HG03103 (cell line): ENCODE data around the gene TMEM130.

ENCODE experiments used
- ATAC-seq: cut with Tn5 transposase; IDR thresholded peaks from one replicate; pipeline ENCODE4 v1.9.1; 2021; ENCODE audit warnings: low read depth; ENCODE audit not compliant: unreplicated experiment

TMEM130 gene, protein sequence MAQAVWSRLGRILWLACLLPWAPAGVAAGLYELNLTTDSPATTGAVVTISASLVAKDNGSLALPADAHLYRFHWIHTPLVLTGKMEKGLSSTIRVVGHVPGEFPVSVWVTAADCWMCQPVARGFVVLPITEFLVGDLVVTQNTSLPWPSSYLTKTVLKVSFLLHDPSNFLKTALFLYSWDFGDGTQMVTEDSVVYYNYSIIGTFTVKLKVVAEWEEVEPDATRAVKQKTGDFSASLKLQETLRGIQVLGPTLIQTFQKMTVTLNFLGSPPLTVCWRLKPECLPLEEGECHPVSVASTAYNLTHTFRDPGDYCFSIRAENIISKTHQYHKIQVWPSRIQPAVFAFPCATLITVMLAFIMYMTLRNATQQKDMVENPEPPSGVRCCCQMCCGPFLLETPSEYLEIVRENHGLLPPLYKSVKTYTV

DNA sequence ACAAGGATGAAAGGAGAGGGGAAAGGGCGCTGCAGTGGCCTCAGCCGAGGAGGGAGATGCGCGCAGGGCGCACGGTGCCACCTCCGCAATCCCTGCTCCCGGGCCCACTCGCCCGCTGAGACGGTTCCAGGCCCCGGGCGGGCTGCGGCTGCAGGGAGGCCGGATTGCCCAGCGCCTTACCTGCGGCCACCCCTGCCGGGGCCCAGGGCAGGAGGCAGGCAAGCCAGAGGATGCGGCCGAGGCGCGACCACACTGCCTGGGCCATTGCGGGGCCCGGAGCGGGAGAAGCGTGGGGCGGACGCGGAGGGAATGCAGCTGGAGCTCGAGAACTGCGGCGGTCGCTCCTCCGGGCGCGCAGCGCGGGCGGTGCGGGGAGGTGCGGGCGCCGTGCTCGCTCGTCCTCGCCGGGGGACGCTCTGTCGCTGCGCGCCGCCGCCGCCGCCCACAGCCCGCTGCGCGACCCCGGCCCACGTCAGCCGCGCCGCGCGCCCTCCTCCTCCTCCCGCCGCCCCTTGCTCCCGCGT is at the start of gene TMEM130:
Gene TMEM130, minus strand, starts transcription at position 418 of the 524 bp plus-strand sequence. Its CDS starts 153 bp downstream, at position 265.
- ATAC-seq, result peak; percentile 15

DNA sequence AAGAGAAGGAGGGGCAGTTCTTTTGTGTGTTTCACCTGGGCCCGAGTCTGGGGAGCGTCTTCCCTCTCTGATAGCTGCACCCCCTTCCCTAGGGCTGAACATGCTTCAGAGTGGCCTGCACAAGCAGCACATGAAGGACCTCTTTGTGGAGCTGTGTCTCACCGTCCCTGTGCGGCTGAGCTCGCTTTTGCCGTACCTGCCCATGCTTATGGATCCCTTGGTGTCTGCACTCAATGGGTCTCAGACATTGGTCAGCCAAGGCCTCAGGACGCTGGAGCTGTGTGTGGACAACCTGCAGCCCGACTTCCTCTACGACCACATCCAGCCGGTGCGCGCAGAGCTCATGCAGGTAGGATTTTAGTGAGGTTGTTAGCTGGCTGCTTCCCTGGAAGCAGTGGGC is 47.5 kb upstream of the TMEM130 start:
- ATAC-seq, result no peak

DNA sequence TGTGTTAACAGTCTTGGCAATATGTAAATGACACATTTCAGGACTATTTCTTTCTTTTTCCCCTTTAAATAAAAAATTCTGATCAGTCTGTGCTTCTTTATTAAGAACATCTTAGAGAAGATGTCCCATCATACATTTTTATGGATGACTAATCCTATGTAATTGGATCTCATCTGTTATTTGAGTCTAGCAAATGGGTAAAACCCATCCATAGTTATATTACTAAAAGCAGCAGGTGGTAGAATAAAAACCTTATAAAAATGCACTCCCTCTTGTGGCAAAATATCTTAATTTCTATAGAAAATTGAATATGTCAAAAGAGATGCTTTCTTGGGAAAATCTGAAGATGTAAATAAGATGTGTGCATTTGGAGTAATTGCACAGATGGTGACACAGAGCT is 43.8 kb upstream of the TMEM130 start:
- ATAC-seq, result no peak

DNA sequence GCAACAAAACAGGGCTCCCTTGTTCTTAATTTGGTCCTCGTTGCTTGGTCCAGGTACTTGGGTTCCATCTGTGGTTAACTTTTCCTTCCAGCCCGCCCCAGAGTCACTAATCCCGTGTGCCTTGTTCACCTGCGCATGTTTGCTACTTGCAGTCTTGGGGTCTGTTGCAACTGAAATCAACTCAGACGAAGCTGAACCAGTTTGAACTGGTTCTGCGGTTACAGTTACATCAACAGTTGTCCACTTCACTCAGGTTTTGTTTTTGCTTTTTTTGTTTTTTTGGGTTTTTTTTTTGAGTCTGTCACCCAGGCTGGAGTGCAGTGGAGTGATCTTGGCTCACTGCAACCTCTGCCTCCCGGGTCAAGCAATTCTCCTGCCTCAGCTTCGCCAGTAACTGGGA is 43.2 kb upstream of the TMEM130 start:
- ATAC-seq, result no peak

DNA sequence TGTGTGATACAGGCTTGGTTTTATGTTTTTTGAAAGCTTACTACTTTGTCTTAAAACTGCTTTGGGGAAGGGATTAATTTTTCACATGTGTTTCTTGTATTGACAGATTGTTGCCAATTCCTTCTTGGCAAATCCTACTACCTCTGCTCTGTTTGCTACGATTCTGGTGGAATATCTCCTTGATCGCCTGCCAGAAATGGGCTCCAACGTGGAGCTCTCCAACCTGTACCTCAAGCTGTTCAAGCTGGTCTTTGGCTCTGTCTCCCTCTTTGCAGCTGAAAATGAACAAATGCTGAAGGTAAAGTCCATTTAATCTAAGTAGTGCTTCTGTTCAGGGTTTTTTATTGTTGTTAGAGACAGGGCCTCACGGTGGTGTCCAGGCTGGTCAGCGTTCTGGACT is 42.1 kb upstream of the TMEM130 start:
- ATAC-seq, result no peak

DNA sequence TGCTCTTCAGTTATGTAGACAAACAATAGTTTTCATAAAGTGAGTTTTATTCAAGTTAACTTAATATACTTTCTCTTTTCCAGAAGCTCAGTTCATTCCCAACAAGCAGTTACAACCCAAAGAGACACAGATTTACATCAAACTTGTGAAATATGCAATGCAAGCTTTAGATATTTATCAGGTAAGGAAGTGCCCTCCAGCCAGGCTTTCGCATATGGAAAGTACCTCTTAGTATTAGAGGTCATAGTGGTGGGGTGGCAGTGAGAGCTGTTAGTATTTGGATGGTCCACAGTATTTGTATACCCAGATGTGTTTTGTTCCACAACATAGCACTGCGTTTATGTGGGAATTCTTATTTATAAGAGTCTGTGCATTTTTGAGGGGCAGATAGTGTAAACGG is 40.6 kb upstream of the TMEM130 start:
- no peak for ATAC-seq

DNA sequence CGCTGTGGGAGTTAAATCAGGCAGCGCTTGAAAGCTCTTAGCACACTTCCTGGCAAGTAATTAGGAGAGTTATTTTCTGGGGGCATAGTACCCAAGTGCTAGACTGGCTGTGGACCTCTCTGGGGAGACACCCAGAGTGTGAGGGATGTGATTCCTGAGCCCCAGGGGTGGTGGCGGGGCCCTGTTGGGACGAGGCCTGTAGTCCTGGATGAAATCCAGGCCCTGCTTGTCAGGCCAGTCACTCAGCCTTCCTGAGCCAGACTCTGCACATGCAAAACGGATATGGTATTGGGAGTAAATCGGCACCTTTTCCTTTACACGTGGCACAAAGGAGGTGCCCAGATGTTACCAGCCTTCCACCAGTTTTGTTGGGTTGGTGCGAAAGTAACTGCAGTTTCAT is 39.7 kb upstream of the TMEM130 start:
- ATAC-seq, result no peak

DNA sequence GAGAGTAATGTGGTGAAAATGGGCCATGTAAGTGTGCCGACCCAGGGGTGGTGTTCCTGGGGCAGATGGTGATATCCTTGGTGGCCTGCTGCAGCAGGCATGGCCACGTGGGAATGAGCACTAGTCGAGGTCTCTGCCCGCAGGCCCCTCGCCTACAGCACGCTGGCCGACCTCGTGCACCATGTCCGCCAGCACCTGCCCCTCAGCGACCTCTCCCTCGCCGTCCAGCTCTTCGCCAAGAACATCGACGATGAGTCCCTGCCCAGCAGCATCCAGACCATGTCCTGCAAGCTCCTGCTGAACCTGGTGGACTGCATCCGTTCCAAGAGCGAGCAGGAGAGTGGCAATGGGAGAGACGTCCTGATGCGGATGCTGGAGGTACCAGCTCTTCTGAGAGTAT is 38.8 kb upstream of the TMEM130 start:
- ATAC-seq, result no peak

DNA sequence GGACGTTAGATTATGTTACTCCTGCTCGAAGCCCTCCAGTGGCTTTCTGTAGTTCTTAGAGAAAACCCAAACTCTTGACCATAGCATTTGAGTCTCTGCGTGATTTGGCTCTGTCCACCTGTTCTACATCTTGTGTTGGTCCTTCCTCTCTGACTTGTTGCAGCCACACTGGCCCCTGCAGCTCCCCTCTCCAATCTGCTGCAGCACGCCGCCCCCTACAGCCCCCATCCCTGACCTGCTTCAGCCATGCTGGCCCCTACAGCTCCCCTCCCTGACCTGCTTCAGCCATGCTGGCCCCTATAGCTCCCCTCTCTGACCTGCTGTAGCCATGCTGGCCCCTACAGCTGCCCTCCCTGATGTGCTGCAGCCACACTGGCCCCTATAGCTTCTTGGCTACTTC is 37.8 kb upstream of the TMEM130 start:
- no peak for ATAC-seq

DNA sequence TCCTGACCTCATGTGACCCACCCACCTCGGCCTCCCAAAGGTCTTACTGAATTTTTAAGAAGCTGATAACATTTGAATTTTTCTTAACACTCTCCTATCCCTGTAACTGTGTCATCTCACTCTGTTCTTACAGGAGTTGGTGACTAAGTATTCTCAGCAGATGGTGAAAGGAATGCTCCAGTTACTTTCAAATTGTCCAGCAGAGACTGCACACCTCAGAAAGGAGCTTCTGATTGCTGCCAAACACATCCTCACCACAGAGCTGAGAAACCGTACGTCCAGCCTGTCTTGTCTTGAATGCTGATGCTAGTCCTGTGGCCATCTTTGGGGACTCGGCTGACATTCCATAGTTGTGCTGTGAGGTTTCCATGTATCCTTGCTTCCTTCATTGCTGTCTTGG is 33.4 kb upstream of the TMEM130 start:
- no peak for ATAC-seq

DNA sequence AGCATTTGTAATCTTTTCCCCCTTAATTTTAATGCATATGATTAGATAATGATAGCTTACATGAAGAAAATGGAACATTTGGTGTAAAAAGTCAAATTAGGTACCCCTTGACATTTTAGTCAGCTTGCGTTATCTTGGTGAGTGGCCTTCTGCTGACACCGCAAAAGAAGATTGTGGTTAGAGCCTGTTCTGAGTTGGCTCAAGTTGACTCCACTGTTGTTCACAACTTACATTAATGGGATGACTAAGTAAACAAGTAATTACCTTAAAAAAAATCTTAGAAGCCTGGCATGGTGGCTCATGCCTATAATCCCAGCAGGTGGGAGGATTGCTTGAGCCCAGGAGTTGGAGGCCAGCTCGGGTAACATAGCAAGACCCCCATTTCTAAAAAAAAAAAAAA is 32.7 kb upstream of the TMEM130 start:
- no peak for ATAC-seq

DNA sequence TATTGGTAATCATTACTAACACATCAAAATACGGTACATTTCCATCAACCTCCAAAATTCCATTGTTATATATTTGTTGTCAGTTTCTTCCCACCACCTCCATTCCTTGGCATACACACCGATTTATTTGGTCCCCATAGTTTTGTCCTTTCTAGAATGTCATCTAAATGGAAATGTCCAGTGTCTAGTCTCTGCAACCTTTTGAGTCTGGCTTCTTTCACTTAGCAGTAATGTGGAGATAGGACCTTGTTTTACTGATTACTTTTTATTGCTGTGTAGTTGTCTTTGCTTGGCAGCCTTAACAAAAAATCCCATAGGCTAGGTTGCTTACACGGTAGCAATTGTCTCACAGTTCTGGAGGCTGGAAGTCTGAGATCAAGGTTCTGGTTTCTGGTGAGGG is 31.0 kb upstream of the TMEM130 start:
- no peak for ATAC-seq

DNA sequence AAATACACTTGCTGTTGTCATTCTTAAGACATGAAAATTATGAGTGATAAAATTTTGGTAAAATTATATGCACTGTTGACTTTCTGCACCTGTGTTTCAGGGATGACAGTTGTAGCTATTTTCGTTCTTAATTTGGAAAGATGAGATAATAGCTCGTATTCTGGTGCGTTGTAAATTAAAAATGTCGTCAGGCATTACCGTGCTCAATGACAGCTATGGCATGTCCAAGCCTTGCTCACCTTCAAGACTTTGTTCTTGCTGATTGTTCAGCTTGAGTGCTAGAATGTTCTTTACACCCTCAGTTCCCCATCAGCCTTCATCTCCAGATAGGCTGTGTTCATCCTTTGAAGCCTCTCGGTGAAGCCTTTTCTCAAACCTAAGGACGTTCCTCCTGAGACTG is 30.0 kb upstream of the TMEM130 start:
- ATAC-seq, result no peak

DNA sequence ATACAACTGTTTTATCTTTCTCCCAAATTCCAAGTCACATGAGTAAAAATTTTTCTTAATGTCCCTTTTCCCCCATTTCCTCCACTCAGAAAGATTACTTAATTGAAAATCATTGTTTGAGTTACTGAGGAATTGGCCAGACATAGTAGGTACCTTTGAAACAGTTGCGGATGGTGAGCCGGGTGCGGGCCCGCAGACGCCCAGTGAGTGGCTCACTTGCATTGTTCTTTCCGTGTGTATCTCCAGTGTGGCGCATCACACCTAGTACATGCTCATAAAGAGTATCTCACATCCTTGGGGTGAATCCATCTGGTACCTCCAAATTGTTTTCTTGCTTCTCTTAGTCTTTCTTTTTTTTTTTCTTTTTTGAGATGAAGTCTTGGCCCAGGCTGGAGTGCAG is 22.8 kb upstream of the TMEM130 start:
- no peak for ATAC-seq

DNA sequence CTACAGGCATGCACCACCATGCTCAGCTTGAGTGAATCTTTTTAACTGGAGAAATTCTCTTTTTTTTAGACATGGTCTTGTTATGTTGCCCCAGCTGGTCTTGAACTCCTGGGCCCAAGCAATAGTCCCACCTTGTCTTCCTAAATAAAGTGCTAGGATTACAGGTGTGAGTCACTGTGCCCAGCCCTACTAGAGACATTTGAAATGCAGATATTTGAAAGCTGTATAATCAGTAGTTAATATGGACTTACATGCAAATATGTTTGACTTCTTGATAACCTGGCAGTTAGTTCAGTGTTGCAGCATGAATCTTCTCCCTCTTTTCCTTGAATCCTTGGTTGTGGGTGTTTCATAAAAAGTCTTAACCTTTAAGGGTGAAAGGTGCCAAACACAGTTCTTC is 17.2 kb upstream of the TMEM130 start:
- ATAC-seq, result no peak

DNA sequence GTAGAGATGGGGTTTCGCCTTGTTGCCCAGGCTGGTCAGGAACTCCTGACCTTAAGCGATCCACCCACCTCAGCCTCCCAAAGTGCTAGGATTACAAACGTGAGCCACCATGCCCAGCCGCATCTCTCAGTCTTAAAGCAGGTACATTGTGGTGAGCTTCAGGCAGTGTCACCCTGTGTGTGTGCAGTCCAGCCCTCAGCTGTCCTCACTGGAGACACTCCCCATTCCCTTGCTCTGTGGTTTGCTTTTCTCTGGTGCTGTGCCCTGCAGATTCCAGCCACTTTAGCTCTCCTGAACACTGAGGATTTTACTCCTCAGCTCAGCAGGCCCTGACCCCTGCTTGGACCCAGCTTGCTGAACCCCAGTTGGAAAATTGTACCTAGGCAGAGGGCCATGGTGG is 14.6 kb upstream of the TMEM130 start:
- ATAC-seq, result no peak

DNA sequence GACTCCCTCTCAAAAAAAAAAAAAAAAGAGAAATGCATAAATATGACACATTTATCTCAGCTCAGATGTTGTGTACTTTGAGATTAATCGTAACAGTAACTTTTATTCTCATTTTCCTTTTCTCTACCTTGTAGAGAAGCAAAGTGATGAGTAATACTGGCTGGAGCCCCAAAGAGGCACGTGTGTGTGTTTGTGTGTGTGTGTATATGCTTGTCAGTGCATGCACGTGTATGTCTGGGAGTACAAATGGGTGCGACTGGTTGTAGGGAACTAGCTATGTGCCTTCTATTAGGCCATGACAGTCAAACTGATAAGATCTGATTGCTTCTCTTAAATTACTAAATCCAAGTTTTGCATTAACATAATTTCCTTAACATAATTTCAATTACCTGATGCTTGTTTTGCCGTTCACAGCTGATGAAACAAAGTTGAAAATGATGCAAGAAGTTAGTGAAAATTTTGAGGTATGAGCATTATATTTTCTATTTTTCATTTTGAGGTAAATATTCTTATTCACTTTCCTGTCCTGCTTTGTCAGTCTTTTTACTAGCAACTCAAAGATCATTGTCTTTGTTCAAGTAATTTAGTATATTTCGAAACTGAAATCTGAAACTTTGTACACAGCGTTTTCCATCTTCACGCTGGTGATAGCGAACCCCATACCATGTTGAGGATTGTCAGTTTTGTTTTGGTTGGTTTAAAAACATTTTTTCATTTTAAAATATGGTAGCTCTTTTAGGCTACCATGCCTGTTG is 11.9 kb upstream of the TMEM130 start:
- no peak for ATAC-seq

DNA sequence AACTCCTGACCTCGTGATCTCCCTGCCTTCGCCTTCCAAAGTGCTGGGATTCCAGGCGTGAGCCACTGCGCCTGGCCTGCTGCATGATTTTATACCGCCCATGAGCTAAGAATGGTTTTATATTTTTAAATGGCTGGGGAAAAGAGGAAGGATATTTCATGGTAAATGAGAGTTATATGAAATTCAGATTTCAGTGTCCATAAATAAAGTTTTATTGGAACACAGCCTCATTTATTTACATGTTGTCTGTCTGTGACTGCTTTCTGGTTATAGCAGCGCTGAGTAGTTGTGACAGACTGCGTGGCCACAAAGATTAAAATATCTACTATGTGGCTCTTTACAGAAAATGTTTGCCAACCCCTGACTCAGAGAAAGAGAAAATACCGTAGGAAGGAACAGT is 10.7 kb upstream of the TMEM130 start:
- ATAC-seq, result no peak

DNA sequence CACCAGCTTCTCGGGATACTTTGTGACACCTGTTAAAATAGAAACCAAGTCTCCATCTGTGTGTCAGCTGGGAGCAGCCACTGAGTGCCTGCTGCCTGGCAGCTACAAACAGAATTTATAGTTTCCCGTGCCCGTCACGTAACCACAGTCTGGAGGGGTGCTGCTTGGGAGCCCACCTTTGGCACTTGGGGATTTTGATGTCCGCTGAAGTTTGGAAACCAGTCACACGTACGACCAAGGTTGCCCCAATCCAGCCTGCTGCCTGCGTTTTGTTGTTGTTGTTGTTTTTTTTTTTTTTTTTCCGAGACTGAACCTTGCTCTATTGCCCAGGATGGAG is 10.1 kb upstream of the TMEM130 start:
- no peak for ATAC-seq

DNA sequence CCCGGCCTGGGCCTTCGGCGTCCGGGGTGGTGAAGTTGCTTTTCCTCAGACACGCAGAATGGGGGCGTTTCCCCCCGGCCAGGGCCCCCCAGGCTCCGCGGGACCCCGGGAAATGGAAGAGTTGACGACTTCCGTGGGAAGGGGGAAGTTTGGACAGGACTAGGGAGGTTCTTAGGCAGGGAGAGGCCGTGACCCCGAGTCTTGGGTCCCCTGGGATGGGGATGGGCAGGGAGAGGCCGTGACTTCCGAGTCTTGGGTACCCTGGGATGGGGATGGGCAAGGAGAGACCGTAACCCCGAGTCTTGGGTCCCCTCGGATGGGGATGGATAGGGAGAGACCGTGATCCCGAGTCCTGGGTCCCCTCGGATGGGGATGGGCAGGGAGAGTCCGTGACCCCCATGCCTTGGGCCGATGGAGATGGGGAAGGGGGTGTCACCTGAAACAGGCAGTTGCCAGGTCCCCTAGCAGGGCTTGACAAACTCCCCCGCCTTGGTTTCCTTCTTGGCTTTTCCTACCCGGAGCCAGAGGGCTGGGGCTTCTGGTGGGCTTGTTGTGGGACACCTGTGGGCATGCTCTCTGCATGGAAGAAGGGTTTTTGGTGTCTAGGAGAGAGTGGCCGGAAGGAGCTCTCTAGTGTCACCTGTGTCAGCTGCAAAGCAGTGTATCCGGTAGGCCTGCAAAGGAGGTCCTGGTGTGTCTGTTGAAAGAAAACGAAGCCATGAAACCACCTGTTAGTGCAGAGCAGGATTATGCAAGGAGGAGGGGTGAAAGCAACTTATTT is 9.6 kb upstream of the TMEM130 start:
- ATAC-seq, result peak; percentile 81
